ENCODE results near the gene ABLIM1. TPM values are rescaled to one million over a fixed set of nuclear protein-coding genes. Genes with fewer than 3 reads are reported as not detected.

ABLIM1 gene
- polyA plus RNA-seq, 1 donor from 2014 or later: 10.1 TPM

- H3K27ac ChIP-seq (ENCODE audit: low read length): no peak overlapping the region
- no peak overlapping the region for H3K4me2 ChIP-seq (ENCODE audit: low read length)
- H3K36me3 ChIP-seq (ENCODE audit: insufficient read depth, low read length): no peaks in the 10 kb centered on the region
- H3K79me2 ChIP-seq (replicated peaks; ENCODE audit: insufficient read depth, low read length): no peaks in the 10 kb centered on the region
- no peaks in the 10 kb centered on the region for H3F3A ChIP-seq (ENCODE audit: insufficient read depth, low read length, poor library complexity, severe bottlenecking)
- no peak overlapping the region for H2AFZ ChIP-seq (ENCODE audit: low read depth, low read length)
- no peak overlapping the region for H3K9ac ChIP-seq (ENCODE audit: low read length)
- no peaks in the 10 kb centered on the region for H3K9me3 ChIP-seq (ENCODE audit: low read length)
- no peaks in the 10 kb centered on the region for H3K27me3 ChIP-seq (ENCODE audit: insufficient read depth, low read depth, low read length)
- TF ChIP-seq REST (IDR thresholded peaks at IDR 0.05; ENCODE audit: borderline replicate concordance) (no peak), RAD21 (conservative IDR thresholded peaks at IDR 0.05) (no peak), EP300 (conservative IDR thresholded peaks at IDR 0.05; ENCODE audit: poor library complexity, severe bottlenecking) (no peak), SMC3 (conservative IDR thresholded peaks at IDR 0.05; ENCODE audit: poor library complexity) (no peak), POLR2AphosphoS5 (IDR thresholded peaks at IDR 0.05) (no peak), MXI1 (conservative IDR thresholded peaks at IDR 0.05; ENCODE audit: poor library complexity, severe bottlenecking) (no peak), CTCF (IDR thresholded peaks at IDR 0.05; ENCODE audit: poor library complexity, severe bottlenecking) (no peak), EZH2 (IDR thresholded peaks at IDR 0.05; ENCODE audit: borderline replicate concordance, insufficient read depth, low read length, poor library complexity, severe bottlenecking) (no peak), TAF1 (IDR thresholded peaks at IDR 0.05; ENCODE audit: low read depth) (no peak)
- H4K20me1 ChIP-seq (ENCODE audit: insufficient read depth): no peaks in the 10 kb centered on the region
- no peaks in the 10 kb centered on the region for H3K9me2 ChIP-seq (ENCODE audit: insufficient read depth, low read length)
- no peak overlapping the region for H3K4me3 ChIP-seq (ENCODE audit: low read length)
These were observed 226.5 kb downstream of the ABLIM1 start for GRCh38 chr10:114431414-114432135.

GRCh38 chr10:114430688-114431413 is 227.2 kb downstream of the ABLIM1 start:
- no peak overlapping the region for H3K4me3 ChIP-seq (ENCODE audit: low read length)
- H3K9me3 ChIP-seq (ENCODE audit: low read length): no peaks in the 10 kb centered on the region
- H3K9me2 ChIP-seq (ENCODE audit: insufficient read depth, low read length): no peaks in the 10 kb centered on the region
- no peak overlapping the region for H3K27ac ChIP-seq (ENCODE audit: low read length)
- H3K36me3 ChIP-seq (ENCODE audit: insufficient read depth, low read length): no peaks in the 10 kb centered on the region
- no peaks in the 10 kb centered on the region for H3K79me2 ChIP-seq (replicated peaks; ENCODE audit: insufficient read depth, low read length)
- H3K9ac ChIP-seq (ENCODE audit: low read length): no peak overlapping the region
- TF ChIP-seq RAD21 (conservative IDR thresholded peaks at IDR 0.05) (no peak), REST (IDR thresholded peaks at IDR 0.05; ENCODE audit: borderline replicate concordance) (no peak), EP300 (conservative IDR thresholded peaks at IDR 0.05; ENCODE audit: poor library complexity, severe bottlenecking) (no peak), TAF1 (IDR thresholded peaks at IDR 0.05; ENCODE audit: low read depth) (no peak), SMC3 (conservative IDR thresholded peaks at IDR 0.05; ENCODE audit: poor library complexity) (no peak), MXI1 (conservative IDR thresholded peaks at IDR 0.05; ENCODE audit: poor library complexity, severe bottlenecking) (no peak), EZH2 (IDR thresholded peaks at IDR 0.05; ENCODE audit: borderline replicate concordance, insufficient read depth, low read length, poor library complexity, severe bottlenecking) (no peak), POLR2AphosphoS5 (IDR thresholded peaks at IDR 0.05) (no peak), CTCF (IDR thresholded peaks at IDR 0.05; ENCODE audit: poor library complexity, severe bottlenecking) (no peak)
- H2AFZ ChIP-seq (ENCODE audit: low read depth, low read length): no peak overlapping the region
- H3F3A ChIP-seq (ENCODE audit: insufficient read depth, low read length, poor library complexity, severe bottlenecking): no peaks in the 10 kb centered on the region
- no peaks in the 10 kb centered on the region for H3K27me3 ChIP-seq (ENCODE audit: insufficient read depth, low read depth, low read length)
- no peaks in the 10 kb centered on the region for H4K20me1 ChIP-seq (ENCODE audit: insufficient read depth)
- no peak overlapping the region for H3K4me2 ChIP-seq (ENCODE audit: low read length)
